H1 (cell line): ENCODE results near the gene DNAI2. TPM values are rescaled to one million over a fixed set of nuclear protein-coding genes. Genes with fewer than 3 reads are reported as not detected.

Source experiments
- CTCF ChIA-PET: fragments of 300-600 bp; sonication (Branson Sonifier 250); formaldehyde crosslinking; loops from one replicate; lab custom pipeline; 2021; ENCODE audit not compliant: partially characterized antibody; lab: Charles Lee
- POLR2A ChIA-PET: fragments of 300-600 bp; sonication (Branson Sonifier 250); formaldehyde crosslinking; loops from one replicate; lab custom pipeline; 2021; ENCODE audit warnings: inconsistent platforms; ENCODE audit not compliant: partially characterized antibody; lab: Charles Lee
- DNase-seq, 2 experiments: peaks; one replicate each; pipeline versions ENCODE4 v3.0.0 to v3.0.0-alpha.2; 2010 to 2022; ENCODE audit warnings: low spot score in 2 of 2, low read depth in 1 of 2, mixed read lengths in 1 of 2
- FAIRE-seq: peaks from 2 replicates; lab custom pipeline; 2011; peaks lifted over from hg19 to GRCh38; lab: Jason Lieb, UNC
- H2AFZ ChIP-seq: 2 replicates; pipeline ENCODE4 v1.8.1; 2012; ENCODE audit warnings: low read length, inconsistent platforms
- H2AK5ac ChIP-seq: 2 replicates; pipeline ENCODE4 v1.6.1; 2013; ENCODE audit warnings: low read depth, low read length
- H2BK120ac ChIP-seq: replicated peaks from 2 replicates; pipeline ENCODE3; 2013; ENCODE audit warnings: low read depth, low read length, inconsistent platforms
- H2BK12ac ChIP-seq: 2 replicates; pipeline ENCODE4 v1.6.1; 2013; ENCODE audit warnings: low read depth, low read length
- H2BK15ac ChIP-seq: 2 replicates; pipeline ENCODE4 v1.6.1; 2013; ENCODE audit warnings: low read length
- H2BK20ac ChIP-seq: 2 replicates; pipeline ENCODE4 v1.6.1; 2013; ENCODE audit warnings: low read length
- H2BK5ac ChIP-seq: 2 replicates; pipeline ENCODE4 v1.6.1; 2013; ENCODE audit warnings: low read depth, low read length
- H3K14ac ChIP-seq: 2 replicates; pipeline ENCODE4 v1.6.1; 2013; ENCODE audit warnings: inconsistent platforms; ENCODE audit not compliant: insufficient read length
- H3K18ac ChIP-seq: 2 replicates; pipeline ENCODE4 v1.6.1; 2013; ENCODE audit warnings: low read length; ENCODE audit errors: extremely low read depth
- H3K23ac ChIP-seq: 2 replicates; pipeline ENCODE4 v1.6.1; 2013; ENCODE audit warnings: inconsistent platforms; ENCODE audit not compliant: insufficient read length
- H3K23me2 ChIP-seq: 2 replicates; pipeline ENCODE4 v1.6.1; 2013; ENCODE audit warnings: low read depth, low read length
- H3K27ac ChIP-seq: 2 replicates; pipeline ENCODE4 v1.6.1; 2011; ENCODE audit warnings: low read depth, low read length, inconsistent platforms
- H3K27me3 ChIP-seq, 4 experiments: replicated peaks in 1 of 4; 1 replicate in 1 of 4; 2 replicates in 3 of 4; pipeline versions ENCODE4 v1.6.1 to v1.8.1; 2011 to 2013; ENCODE audit warnings: low read length in 3 of 4, mild to moderate bottlenecking in 3 of 4, inconsistent platforms in 2 of 4, mixed read lengths in 2 of 4, moderate library complexity in 1 of 4; ENCODE audit not compliant: control insufficient read depth in 3 of 4, insufficient read depth in 3 of 4; ENCODE audit errors: extremely low read depth in 1 of 4
- H3K36me3 ChIP-seq, 4 experiments: 2 replicates each; pipeline versions ENCODE4 v1.6.1 to v1.8.1; 2011 to 2013; ENCODE audit warnings: mild to moderate bottlenecking in 4 of 4, low read length in 3 of 4, moderate library complexity in 2 of 4, control low read depth in 1 of 4, inconsistent platforms in 1 of 4; ENCODE audit not compliant: insufficient read depth in 4 of 4, control insufficient read depth in 2 of 4
- H3K4ac ChIP-seq: replicated peaks from 2 replicates; pipeline ENCODE3; 2013; ENCODE audit warnings: low read length, low read depth, mixed read lengths, inconsistent platforms; ENCODE audit not compliant: insufficient read length
- H3K4me1 ChIP-seq, 4 experiments: replicated peaks in 1 of 4; 1 replicate in 1 of 4; 2 replicates in 3 of 4; pipeline versions ENCODE4 v1.6.1 to v1.8.1; 2011 to 2013; ENCODE audit warnings: low read length in 3 of 4, inconsistent platforms in 2 of 4, mixed read lengths in 1 of 4; ENCODE audit not compliant: insufficient read depth in 4 of 4, control insufficient read depth in 3 of 4
- H3K4me2 ChIP-seq, 2 experiments: 2 replicates each; pipeline versions ENCODE4 v1.6.1 to v1.8.1; 2011 to 2013; ENCODE audit warnings: low read depth in 2 of 2, low read length in 2 of 2, control low read depth in 1 of 2, inconsistent platforms in 1 of 2, mild to moderate bottlenecking in 1 of 2; ENCODE audit not compliant: insufficient read depth in 1 of 2
- H3K4me3 ChIP-seq, 4 experiments: fragments of 200-600, 300-600 bp in 1 of 4; sonication (generic), shearing (Covaris generic), sonication (Bioruptor Twin) in 1 of 4; 2 replicates each; pipeline versions ENCODE4 v1.5.1 to v1.8.1; 2011 to 2016; ENCODE audit warnings: low read length in 4 of 4, low read depth in 3 of 4, control low read depth in 2 of 4, inconsistent platforms in 2 of 4, mild to moderate bottlenecking in 2 of 4, mixed read lengths in 1 of 4, moderate library complexity in 1 of 4; ENCODE audit not compliant: insufficient read depth in 2 of 4; ENCODE audit errors: extremely low read depth in 1 of 4
- H3K56ac ChIP-seq: replicated peaks from 2 replicates; pipeline ENCODE3; 2013; ENCODE audit warnings: low read depth, mild to moderate bottlenecking, mixed read lengths, low read length, inconsistent platforms; ENCODE audit not compliant: insufficient read length
- H3K79me1 ChIP-seq: 2 replicates; pipeline ENCODE4 v1.6.1; 2013; ENCODE audit warnings: low read depth, low read length, control low read depth
- H3K79me2 ChIP-seq, 2 experiments: 2 replicates each; pipeline versions ENCODE4 v1.6.1 to v1.8.1; 2012 to 2013; ENCODE audit warnings: low read length in 2 of 2, mild to moderate bottlenecking in 2 of 2, inconsistent platforms in 1 of 2; ENCODE audit not compliant: insufficient read depth in 2 of 2, control insufficient read depth in 1 of 2
- H3K9ac ChIP-seq, 4 experiments: replicated peaks in 1 of 4; 1 replicate in 1 of 4; 2 replicates in 3 of 4; pipeline versions ENCODE4 v1.6.1 to v1.8.1; 2011 to 2013; ENCODE audit warnings: low read depth in 3 of 4, low read length in 3 of 4, control low read depth in 2 of 4, mild to moderate bottlenecking in 2 of 4, moderate library complexity in 2 of 4, inconsistent platforms in 1 of 4; ENCODE audit errors: extremely low read depth in 1 of 4
- H3K9me3 ChIP-seq, 2 experiments: 2 replicates each; pipeline versions ENCODE4 v1.6.1 to v1.8.1; 2012 to 2013; ENCODE audit warnings: mild to moderate bottlenecking in 2 of 2, moderate library complexity in 2 of 2, control low read depth in 1 of 2, inconsistent platforms in 1 of 2, low read depth in 1 of 2, low read length in 1 of 2, mixed read lengths in 1 of 2; ENCODE audit not compliant: insufficient read depth in 2 of 2
- H4K20me1 ChIP-seq, 2 experiments: replicated peaks in 1 of 2; 2 replicates each; pipeline versions ENCODE3 to v1.8.1; 2011 to 2013; ENCODE audit warnings: inconsistent platforms in 2 of 2, low read length in 2 of 2, mild to moderate bottlenecking in 1 of 2; ENCODE audit not compliant: insufficient read depth in 2 of 2, control insufficient read depth in 1 of 2
- H4K5ac ChIP-seq: 2 replicates; pipeline ENCODE4 v1.6.1; 2013; ENCODE audit warnings: low read length, low read depth, mixed read lengths, inconsistent platforms; ENCODE audit not compliant: insufficient read length
- H4K8ac ChIP-seq: 2 replicates; pipeline ENCODE4 v1.8.0; 2013; ENCODE audit warnings: mild to moderate bottlenecking, moderate library complexity, low read length, inconsistent platforms; ENCODE audit not compliant: insufficient read depth; ENCODE audit errors: extremely low read depth
- H4K91ac ChIP-seq: replicated peaks from 2 replicates; pipeline ENCODE3; 2013; ENCODE audit warnings: low read length, mixed read lengths, inconsistent platforms; ENCODE audit not compliant: insufficient read length
- ASH2L ChIP-seq: fragments of 200-600, 300-600 bp; sonication (generic); IDR thresholded peaks from one replicate; pipeline ENCODE4 v1.7.1; 2017; ENCODE audit warnings: low read length
- CBX5 ChIP-seq: fragments of 300-800, 300-1000 bp; sonication (generic); IDR thresholded peaks from 2 replicates; pipeline ENCODE4 v1.7.1; 2016; ENCODE audit warnings: antibody characterized with exemption, low read length, low read depth
- EZH2 ChIP-seq: fragments of 200-600 bp; sonication (generic); IDR thresholded peaks from 2 replicates; pipeline ENCODE4 v1.7.1; 2012; ENCODE audit warnings: low read depth, mild to moderate bottlenecking, moderate library complexity, low read length, inconsistent platforms; ENCODE audit not compliant: severe bottlenecking
- HDAC2 ChIP-seq, 2 experiments: fragments of 300-600 bp in 1 of 2; sonication (generic) in 1 of 2; IDR thresholded peaks; 2 replicates each; pipeline ENCODE4 v1.6.1; 2011 to 2012; ENCODE audit warnings: low read depth in 2 of 2, low read length in 2 of 2, mild to moderate bottlenecking in 2 of 2, moderate library complexity in 2 of 2, borderline replicate concordance in 1 of 2, inconsistent platforms in 1 of 2
- POU5F1 ChIP-seq: IDR thresholded peaks from 2 replicates; pipeline ENCODE4 v1.6.1; 2011; ENCODE audit warnings: low read depth, mild to moderate bottlenecking, low read length, moderate library complexity
- RBBP5 ChIP-seq: IDR thresholded peaks from 2 replicates; pipeline ENCODE4 v1.7.1; 2012; ENCODE audit warnings: low read depth, mild to moderate bottlenecking, inconsistent platforms, low read length, moderate library complexity, borderline replicate concordance
- RFX5 ChIP-seq: IDR thresholded peaks from 2 replicates; pipeline ENCODE4 v1.6.1; 2011; ENCODE audit warnings: low read depth, low read length, improper control_type of control experiment, borderline replicate concordance
- SP1 ChIP-seq: IDR thresholded peaks from 2 replicates; pipeline ENCODE4 v1.6.1; 2011; ENCODE audit warnings: low read depth, low read length
- SP2 ChIP-seq: IDR thresholded peaks from 2 replicates; pipeline ENCODE4 v1.6.1; 2012; ENCODE audit warnings: mild to moderate bottlenecking, low read length, inconsistent platforms
- SP4 ChIP-seq: IDR thresholded peaks from 2 replicates; pipeline ENCODE4 v1.6.1; 2012; ENCODE audit warnings: low read length, inconsistent platforms
- SRF ChIP-seq: IDR thresholded peaks from 2 replicates; pipeline ENCODE4 v1.6.1; 2011; ENCODE audit warnings: mild to moderate bottlenecking, low read depth, low read length, moderate library complexity
- TCF12 ChIP-seq: IDR thresholded peaks from 2 replicates; pipeline ENCODE4 v1.6.1; 2011; ENCODE audit warnings: low read depth, mild to moderate bottlenecking, low read length
- USF2 ChIP-seq: IDR thresholded peaks from 2 replicates; pipeline ENCODE4 v1.6.1; 2011; ENCODE audit warnings: low read length, improper control_type of control experiment
- WGBS, 2 experiments: shearing (Covaris generic) in 1 of 2; methylation state at CpG; one replicate each; pipeline versions ENCODE4 v1.1.6 to v1.1.7; 2013 to 2015; ENCODE audit warnings: low lambda C conversion rate in 2 of 2, mixed read lengths in 2 of 2, inconsistent platforms in 1 of 2, low coverage in 1 of 2, missing lambda C conversion rate in 1 of 2; ENCODE audit not compliant: insufficient replicate concordance in 2 of 2, insufficient coverage in 1 of 2, insufficient read length in 1 of 2; ENCODE audit errors: extremely low coverage in 1 of 2, missing lambda C conversion rate in 1 of 2; 5-methylcytosine and 5-hydroxymethylcytosine counted together
- polyA plus RNA-seq, 7 experiments: library from polyadenylated mRNA; depleted of rRNA in 3 of 7; stranded (reverse) in 5 of 7; unstranded in 2 of 7; fragments of >200 nt in 5 of 7; fragments of 200-250 nt in 2 of 7; gene quantifications; 1 replicate in 5 of 7; 2 replicates in 1 of 7; 4 replicates in 1 of 7; pipeline versions ENCODE4 v1.2.1 to v1.2.3, GENCODE V29; 2011 to 2013; ENCODE audit warnings: missing spikeins in 2 of 7, mixed read lengths in 2 of 7
- total RNA-seq: library from RNA; stranded (reverse); fragmentation: NEBNext Ultra II Directional; extraction: Animal tissue kit (Norgen Biotek cat#: 25700); gene quantifications from 2 replicates; pipeline ENCODE4 v1.2.1, GENCODE V29; 2021

DNAI2 gene
- total and polyA plus RNA-seq, 2 of the 8 experiments (the other 6 are each of a cell fraction or from before 2014, with no cell fraction given) = 0.08 to 0.15 TPM

- Histone ChIP-seq H3K14ac (no peak overlapping the region), H3K4me3 (no peak overlapping the region), H3K4me2 (no peak overlapping the region), H3K27ac (no peak overlapping the region), H3K27me3 (no peaks in the 10 kb centered on the region), H3K79me1 (no peaks in the 10 kb centered on the region), H2AK5ac (no peak overlapping the region), H3K9ac (no peak overlapping the region), H4K20me1 (no peaks in the 10 kb centered on the region), H4K91ac (no peak overlapping the region), H3K56ac (no peak overlapping the region), H4K8ac (no peak overlapping the region), H2BK20ac (no peak overlapping the region), H3K36me3 (no peaks in the 10 kb centered on the region), H2AFZ (no peak overlapping the region), H2BK5ac (no peak overlapping the region), H3K23me2 (no peaks in the 10 kb centered on the region), H3K79me2 (no peaks in the 10 kb centered on the region), H3K4ac (no peak overlapping the region), H3K4me1 (peaks cover 0 to 9% (median 3%) of the 10 kb centered on the region in 4 experiments; a peak in 4 of 7 replicates), H2BK12ac (no peak overlapping the region), H4K5ac (no peak overlapping the region), H2BK120ac (no peak overlapping the region), H3K9me3 (no peaks in the 10 kb centered on the region), H2BK15ac (no peak overlapping the region), H3K18ac (no peak overlapping the region), H3K23ac (no peak overlapping the region)
- POLR2A ChIA-PET = interaction anchor here (1.0 to 2.5 kb wide), 3 partner anchors 10 to 23 kb away, joined by 6 to 9 read pairs (median 6); no protein-coding TSS in a partner anchor
- DNase-seq (no peak), FAIRE-seq (no peak)
- CTCF ChIA-PET = interaction anchor here (1.2 kb wide), 1 partner anchor 9 kb away, joined by 3 read pairs; no protein-coding TSS in a partner anchor
- 100% methylated on average over 1 of the region's 1 CpG; no CpG with 5 or more reads in 1 of the 2 experiments for WGBS, 2 experiments
- no peak for TF ChIP-seq EZH2
- no peak for TF ChIP-seq USF2
- no peak for TF ChIP-seq RBBP5
- TF ChIP-seq POU5F1 = no peak
- TF ChIP-seq SP4 = no peak
- TF ChIP-seq CBX5 = no peak
- TF ChIP-seq SP2 = no peak
- TF ChIP-seq SRF = no peak
- no peak for TF ChIP-seq RFX5
- no peak for TF ChIP-seq ASH2L
- TF ChIP-seq HDAC2 (IDR thresholded peaks at IDR 0.05; ENCODE audit: borderline replicate concordance in 1 of 2, low read depth in 2 of 2, low read length in 2 of 2) = no peak
- no peak for TF ChIP-seq SP1
- no peak for TF ChIP-seq TCF12
Observed at GRCh38 chr17:74234486-74234885, 39.5 kb upstream of the DNAI2 start.
